HG03575 (cell line): ENCODE measurements around the gene CCBE1.

Experiments used
- ATAC-seq: cut with Tn5 transposase; IDR thresholded peaks from one replicate; pipeline ENCODE4 v1.9.1; 2021; ENCODE audit not compliant: unreplicated experiment, insufficient number of reproducible peaks, low FRiP score; ENCODE audit errors: extremely low read depth

The CCBE1 gene

DNA sequence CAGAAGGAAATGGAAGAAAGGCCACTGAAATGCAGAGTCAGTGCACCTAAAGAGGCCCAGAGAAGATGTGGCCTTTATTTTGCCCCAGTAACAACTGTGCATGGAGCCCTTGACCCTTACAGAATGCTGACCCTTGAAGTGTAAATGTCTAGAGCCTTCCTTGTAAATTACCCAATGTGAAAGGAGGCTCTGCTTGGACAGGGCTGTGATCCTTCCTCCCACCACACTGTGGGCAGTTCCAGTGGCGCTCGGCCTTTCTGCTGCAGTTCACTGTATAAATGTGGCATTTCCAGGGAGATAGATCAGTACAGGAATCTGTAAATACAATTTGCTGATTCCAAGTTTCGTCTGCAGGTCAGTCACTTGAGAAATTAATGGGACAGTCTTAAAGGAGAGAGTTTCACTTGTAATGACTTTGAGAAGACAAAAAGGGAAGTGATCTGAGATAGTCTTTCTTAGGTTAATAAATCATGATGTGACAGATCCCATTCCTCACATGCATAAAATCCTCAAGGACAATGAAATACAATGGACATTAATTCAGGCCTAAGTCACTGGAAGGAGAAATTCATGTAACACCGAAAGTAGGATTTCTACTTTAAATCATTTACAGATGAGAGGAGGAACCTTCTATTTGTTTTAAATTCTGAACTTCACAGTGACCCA lies 204.3 kb downstream of the CCBE1 start:
- ATAC-seq: no peak

DNA sequence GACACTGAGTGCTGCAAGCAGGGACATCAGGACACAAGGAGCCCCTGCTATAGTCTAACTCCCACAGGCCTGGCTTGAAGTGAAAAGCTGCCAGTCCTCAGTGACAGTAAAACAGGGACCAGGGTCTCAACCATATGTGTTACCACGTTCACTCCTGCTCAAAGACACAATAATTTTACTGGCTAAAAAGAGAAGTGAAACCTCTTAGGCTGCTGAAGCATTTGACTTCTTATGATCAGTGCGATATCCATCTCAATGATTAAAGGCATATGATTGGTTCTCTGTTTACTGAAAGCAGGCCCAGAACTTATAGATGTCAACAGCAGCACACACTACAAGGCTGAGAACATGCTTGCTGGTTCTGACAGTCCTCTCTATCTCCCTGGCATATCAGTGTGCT lies 208.3 kb downstream of the CCBE1 start:
- no peak for ATAC-seq

DNA sequence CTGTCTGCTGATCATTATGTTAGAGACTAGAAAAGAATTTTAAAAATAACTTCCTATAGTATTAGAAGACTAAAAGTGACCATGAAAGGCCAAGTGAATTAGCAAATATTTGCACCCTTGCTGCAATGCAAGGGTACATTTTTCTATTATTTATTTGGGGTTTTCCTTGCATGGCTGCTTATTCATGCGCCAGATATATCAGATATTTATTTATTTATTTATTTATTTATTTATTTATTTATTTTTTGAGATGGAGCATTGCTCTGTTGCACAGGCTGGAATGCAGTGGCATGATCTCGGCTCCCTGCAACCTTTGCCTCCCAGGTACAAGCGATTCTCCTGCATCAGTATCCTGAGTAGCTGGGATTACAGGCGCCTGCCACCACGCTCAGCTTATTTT lies 211.8 kb downstream of the CCBE1 start:
- no peak for ATAC-seq

DNA sequence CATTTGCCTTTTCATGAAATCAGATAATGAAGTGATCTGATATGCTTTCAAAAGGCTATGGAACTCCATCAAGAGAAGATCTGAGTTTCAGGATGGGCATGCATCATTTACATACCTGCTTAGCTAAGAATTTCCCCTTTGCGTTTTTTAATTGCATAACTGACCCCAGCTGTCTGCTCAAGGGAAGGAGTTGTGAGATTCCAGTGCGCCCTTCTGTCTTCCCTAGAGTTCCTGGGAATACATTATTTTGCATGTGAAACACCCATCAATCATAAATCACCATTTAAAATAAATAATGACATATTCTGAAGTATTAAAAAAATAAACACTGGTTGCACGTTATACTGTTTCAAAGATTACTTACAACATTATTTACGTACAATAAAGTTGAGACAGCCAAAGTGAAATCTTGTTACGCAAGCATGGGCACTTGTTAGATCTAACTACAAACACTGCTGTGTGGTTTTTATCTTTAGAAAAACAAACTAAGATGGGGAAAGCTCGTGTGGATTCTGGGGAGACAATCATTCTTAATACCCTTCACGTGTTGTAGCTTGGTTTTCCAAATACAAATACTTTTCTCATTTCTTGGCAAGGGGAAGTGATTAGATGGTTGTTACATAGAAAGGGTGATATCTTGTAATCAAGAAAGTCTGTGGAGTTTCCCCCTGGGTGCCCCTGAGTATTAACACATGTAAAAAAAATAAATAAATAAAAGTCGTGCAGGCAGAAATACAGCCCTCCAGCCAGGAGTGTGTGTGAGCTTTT lies 212.5 kb downstream of the CCBE1 start:
- ATAC-seq: no peak

DNA sequence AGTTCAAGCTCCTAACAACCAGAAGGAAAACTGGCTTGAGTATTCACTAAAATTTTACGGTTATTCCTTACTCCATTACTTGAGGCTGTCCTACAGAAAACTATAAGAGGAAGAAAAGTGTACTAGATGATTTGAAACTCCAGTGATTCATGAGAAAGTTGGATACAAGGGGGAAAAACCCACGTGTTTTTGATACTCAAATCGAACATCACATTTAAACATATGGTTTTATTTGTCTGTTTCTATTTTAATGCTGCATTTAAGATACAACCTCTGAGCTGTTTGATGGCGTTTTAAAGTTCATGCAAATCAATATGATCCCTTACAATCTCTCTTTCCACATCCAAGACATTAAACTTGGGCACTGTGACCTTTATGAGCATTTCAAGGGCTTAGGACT lies 213.1 kb downstream of the CCBE1 start:
- no peak for ATAC-seq

DNA sequence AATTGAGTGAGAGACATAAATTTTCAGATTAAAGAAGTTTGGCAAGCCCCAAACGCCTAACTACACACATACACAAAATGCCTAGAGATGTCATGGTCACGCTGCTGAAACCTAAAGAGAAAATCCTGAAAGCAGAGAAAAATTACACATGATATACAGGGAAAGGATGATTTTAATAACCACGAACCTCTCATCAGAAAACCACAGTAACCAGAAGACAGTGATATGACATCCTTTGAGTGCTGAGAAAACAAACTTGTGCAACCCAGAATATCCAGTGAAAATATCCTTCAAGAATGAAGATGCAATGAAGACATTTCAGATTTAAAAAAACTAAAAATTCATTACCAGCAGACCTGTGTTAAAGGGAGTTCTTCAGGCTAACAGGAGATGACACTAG lies 215.8 kb downstream of the CCBE1 start:
- ATAC-seq: no peak

DNA sequence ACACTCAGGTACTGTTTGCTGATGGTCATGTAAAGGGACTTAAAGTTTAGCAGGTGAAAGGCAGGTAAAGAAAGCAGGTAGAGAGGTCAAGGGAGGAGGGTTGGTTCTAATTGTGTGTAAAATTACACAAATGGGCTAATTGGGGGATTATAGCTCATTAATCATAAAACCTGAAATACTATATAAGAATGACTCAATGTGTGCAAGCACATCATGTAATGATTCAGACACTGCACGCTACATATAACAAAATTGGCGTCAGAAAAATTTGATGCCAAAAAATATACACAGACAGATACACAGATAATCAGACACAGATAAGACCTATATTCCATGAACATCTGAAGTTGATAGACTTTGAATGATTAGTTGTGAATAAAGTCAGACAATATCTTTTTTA lies 217.4 kb downstream of the CCBE1 start:
- no peak for ATAC-seq

DNA sequence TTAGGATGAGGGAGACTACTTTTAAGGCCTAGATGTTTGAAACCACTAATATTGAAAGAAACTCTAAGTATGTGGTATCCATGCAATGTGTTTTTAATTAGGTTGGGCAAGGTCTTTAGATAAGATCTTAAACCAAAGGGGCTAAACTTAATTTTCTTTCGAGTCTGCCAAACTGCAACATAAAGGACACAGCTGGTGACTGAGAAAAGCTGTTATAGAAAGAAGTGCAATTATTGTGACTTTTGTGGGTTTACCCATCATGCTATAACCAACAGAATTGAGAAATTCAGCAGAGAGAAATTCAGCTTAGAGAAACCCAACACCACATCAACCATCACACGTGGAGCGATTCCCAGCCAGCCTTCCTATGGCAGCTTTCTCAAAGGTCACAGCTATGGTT lies 218.6 kb downstream of the CCBE1 start:
- no peak for ATAC-seq

DNA sequence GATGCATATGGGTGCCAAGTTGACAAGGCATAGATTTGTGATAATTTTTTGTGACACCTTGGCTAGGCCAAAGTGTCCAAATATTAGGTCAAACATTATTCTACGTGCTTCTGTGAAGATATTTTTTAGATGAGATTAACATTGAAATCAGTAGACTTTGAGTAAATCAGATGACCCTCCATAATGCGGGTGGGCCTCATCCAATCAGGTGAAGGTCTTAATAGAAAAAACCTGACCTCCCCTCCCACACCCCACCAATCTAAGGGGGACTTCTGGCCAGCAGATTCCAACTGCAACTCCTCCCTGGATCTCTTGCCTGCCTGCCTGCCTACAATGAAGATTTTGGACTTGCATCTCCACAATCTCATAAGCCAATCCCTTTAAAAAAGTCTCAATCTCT lies 219.4 kb downstream of the CCBE1 start:
- no peak for ATAC-seq

DNA sequence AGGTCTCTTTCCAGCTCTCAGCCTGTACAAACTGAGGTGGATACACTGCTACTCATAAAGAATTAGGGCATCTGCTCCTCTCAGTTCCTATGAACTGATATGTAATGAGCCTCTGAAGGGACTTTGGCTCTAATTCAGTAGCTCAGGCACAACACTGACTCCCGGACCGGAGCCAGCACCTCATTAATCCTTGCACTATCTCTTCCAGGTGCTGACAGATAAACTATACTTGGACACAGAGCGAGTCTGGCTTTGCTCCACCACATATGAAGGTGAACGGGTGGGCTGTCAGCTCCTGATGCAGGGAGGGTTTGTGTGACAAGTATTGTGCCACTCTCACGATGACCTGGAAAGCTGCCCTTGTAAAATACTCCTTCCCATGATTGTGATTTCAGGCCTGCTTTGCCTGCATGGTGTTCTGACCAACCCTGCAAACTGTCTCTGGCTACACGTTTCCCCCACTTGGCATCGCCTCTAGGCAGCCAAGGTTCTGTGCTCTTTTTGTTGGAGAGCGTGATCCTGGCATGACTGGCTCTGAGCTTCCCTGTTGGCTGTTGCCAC lies 226.6 kb downstream of the CCBE1 start:
- no peak for ATAC-seq

DNA sequence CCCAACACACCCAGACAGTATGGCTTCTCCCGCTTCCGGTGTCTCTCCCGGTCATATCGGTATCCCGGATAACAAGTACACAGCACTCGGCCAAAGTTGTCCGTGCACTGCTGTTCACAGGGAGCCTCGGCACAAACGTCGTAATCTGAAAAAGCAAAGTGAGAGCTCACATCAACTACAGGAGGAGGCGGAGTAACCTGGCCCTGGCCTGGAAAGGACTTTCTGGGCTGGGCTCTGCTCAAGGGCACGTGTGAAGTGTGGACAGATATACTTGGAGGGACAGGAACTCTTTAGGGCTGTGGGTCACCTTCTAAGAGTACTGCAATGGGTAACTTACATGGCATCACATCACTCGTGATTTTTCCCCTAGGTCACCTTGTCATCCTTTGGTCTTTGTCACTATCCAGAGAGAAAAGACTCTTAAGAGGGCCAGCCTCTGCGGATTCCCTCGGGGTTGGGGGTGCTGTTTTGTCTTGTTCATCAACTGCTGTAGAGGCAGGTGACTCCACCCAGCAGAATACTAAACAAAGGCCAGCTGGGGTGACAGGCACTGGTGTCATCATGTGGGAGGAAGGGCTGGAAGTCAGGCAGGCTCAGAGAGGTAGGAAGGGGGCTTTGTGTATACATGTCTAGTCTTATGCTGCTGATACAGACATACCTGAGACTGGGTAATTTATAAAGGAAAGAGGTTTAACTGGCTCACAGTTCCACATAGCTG lies 227.6 kb downstream of the CCBE1 start:
- no peak for ATAC-seq

DNA sequence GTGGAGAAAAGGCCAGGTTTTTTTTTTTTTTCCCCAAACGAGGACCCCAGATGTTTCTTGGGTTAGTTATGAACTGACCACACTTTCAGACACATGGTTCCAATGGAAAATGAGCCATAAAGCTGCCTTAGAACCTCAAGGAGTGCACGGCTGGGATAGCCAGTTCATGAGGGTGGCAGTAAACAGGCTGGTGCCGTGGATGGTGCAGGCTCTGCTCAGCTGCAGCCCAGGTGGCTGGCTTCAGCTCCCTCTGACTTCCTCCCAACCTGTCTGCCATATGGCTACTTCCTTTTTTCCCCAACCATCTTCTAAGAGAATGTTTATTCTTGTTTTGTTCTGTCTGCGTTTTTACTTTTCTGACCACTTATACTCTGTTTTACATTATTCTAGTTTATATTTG lies 228.4 kb downstream of the CCBE1 start:
- no peak for ATAC-seq

DNA sequence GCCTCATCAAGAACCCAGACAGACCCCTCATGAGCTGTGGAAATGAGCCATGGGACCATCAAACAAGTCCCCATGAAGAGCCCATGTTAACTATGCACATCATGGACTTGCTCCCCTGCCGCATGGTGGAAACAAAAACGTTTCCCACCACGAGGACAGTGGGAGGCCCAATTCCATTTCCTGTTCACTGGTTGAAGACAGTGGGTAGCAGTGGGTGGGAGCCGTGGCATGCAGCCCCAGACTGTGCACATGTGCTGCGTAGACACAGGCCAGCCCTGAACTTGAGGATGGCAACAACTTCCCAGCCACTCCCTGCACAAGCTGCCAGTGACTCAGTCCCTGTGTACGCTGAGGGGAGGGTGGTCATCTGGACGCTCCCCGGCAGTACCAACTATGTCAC lies 229.7 kb downstream of the CCBE1 start:
- no peak for ATAC-seq

DNA sequence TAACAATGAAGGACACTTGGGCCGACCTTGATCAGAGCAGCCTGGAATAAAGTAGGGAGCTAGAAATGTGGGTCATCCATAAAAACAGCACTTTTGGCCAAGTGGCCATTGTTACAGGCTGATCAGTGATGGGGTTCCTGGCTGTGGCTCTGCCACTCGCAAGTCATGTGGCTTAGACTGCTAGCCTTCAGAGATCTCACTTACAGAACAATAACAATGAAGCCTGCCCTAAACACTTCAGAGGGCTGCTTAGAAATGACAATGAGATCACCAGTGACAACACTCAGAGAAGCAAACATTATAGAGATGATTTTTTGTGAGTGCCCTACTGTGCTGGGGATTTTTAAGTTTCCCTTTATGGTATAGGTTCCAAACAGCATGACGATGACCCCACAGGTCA lies 230.2 kb downstream of the CCBE1 start:
- no peak for ATAC-seq

DNA sequence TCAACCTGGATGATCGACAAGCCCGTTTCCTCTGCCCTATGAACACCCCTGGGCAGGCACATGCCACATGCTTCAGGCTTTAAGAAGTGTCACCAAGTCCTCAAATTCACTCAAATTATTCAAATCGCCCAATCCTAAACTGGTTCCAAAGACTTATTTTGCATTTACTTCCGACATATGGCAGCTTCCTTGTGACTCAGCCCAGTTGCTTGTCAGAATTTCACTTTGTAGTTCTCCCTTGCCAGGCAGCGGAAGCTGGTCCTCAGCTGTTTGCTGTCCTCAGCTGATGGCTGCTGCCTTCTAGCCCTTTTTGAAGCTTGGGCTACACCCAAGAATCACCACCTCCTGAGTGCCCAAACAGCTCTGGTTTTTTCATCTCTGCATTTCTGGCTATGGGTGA lies 232.7 kb downstream of the CCBE1 start:
- no peak for ATAC-seq

DNA sequence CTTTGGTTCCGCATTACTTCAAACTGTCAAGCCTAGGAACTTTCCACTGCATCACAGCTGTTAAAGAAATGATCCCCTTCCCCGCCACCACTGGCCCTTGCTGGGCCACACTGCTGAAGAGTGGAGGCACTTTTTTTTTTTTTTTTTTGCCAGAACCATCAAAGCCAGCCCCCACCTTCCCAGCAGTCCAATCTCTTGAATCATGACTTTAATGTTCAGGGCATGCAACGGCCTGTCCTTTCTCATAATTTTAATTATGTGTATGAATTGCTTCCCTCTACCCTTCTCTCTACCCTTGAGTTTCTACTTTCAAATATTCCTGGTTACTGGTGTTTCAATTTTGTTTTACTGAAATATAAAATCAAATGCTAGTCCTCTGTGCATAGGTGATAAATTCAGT lies 236.1 kb downstream of the CCBE1 start:
- ATAC-seq: no peak

DNA sequence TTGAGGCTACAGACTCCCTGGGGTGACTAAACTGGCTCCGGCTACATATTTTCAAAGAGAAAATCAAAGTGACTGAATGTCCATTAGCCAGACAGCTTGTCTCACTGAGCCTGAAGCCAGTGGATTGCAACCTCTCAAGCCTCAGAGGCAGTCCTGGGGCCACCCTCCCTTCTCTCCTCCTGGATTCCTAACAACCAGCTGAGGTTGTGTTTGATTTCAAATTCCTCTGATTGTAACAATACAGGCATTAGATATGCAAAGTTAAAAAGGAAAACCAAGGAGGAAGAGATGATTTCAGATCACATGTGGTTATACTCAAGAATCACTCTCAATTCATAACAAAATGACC lies 237.2 kb downstream of the CCBE1 start:
- no peak for ATAC-seq

DNA sequence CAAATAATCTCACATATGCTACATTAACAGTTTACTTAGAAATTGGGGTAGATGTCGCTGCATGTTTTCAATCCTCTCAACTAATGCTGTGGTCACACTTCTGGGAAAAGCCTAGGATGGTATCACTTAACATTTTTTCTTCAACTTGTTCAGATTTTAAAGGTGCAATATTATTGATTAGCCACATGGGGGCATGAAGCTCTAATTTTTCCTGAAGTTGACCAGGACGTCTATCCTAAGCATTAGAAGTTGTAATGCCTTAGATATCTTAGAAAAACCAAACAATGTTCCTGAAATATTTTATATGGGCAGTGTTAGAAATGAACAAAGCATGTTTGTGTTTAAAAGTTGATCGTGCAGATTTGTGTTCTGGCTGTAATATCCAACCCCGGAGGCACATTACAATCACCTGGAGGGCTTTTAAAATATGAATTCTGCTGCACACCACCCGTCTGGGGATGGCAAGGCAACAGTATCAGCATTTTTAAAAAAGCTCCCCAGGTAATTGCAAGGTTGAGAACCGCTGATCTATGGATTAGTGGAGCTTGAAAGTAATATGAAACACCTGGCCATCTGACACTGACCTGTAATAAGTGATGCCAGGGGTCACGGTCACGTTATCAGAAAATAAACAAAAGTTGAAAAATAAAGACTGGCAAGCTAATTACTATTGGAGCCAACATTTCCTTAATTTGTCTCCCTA lies 237.7 kb downstream of the CCBE1 start:
- ATAC-seq: no peak

DNA sequence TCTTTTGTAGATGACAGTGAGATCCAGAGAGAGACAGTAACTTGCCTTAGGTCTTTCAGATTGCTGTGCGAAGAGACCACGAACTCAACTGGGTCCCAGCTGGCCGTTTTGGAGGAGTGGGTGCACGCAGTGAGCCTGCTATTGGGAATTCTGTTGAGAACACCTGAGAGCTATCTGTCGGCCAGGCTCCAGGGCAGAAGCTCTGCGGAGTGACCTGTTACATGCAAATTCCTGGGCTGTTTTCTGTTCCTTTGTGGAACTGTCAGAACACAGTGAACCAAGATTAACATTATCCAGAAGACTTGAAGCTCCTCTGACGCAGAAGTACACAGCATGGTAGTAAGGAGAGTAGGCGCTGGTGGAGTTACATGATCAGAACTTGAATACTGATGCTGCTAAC lies 238.6 kb downstream of the CCBE1 start:
- ATAC-seq: no peak
